ENCODE results near the gene SYF2. TPM values are rescaled to one million over a fixed set of nuclear protein-coding genes. Genes with fewer than 3 reads are reported as not detected.

SYF2 gene
- total RNA-seq, 1 experiment from 2014 or later, result 29.8 TPM

DNA sequence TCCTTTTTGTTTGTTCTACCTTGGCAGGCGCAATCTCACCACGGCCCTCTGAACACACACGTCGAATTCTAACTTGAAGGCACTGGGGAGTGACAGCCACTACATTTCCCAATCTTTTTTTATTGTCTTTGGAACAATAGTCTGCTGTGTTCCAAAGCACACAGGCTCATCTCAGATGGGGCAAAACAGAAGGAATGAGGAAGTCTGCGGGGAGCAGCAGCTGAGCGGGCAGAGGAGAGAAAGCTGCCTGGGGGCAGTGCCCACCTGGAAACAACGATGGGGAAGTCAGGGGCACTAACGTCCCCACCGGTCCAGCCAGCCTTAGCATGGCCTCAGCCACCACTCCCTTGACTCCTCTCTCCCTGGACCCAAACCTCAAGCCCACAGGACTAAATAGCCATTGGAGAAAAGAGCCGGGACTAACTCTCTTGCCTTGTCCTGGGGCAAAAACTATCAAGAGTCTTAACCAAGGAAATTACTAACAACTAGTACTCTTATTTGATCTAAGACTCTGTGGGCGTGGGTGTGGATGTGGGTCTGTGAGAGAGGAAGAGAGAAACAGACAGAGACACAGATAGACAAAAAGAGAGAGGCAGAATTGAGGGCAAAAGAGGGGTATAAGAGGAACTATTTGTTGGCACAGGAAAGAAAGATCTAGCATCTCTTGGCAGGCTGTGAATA, 34.2 kb downstream of the SYF2 start:
- Histone ChIP-seq H3K4me1 (ENCODE audit: insufficient read depth, low read length) (0 out of 2 replicates have a peak, but pooled peaks cover 3% of the 10 kb centered on the region), H3K27ac (ENCODE audit: low read length) (no peak overlapping the region), H3F3A (ENCODE audit: low read length, unreplicated experiment) (no peaks in the 10 kb centered on the region), H3K27me3 (ENCODE audit: low read length) (0 out of 2 replicates have a peak, but pooled peaks cover 2% of the 10 kb centered on the region), H3K9me3 (ENCODE audit: low read length) (no peaks in the 10 kb centered on the region), H3K4me3 (ENCODE audit: low read length) (no peak overlapping the region), H3K9ac (ENCODE audit: low read length) (no peak overlapping the region), H2AFZ (ENCODE audit: low read length) (peak overlapping the region; percentile 20; the same call in 1 of the 2 replicates), H3K36me3 (ENCODE audit: low read depth, low read length) (no peaks in the 10 kb centered on the region), H3K9me2 (replicated peaks; ENCODE audit: low read length) (no peaks in the 10 kb centered on the region), H3K4me2 (ENCODE audit: low read length) (peak overlapping the region; percentile 23; the same call in 1 of the 2 replicates), H4K20me1 (ENCODE audit: low read length) (no peaks in the 10 kb centered on the region), H3K79me2 (ENCODE audit: low read length) (no peaks in the 10 kb centered on the region)
- POLR2A ChIA-PET (ENCODE audit: unreplicated experiment), result no interaction called here
- BruUV-seq (replicated peaks), result no TSS peak
- CTCF ChIA-PET, result no interaction called here
- intact Hi-C loops (cut with micrococcal nuclease), result no loop called here
- no peak for TF ChIP-seq EZH2 (IDR thresholded peaks at IDR 0.05; ENCODE audit: low read length, unreplicated experiment)
- no peak for TF ChIP-seq EZH2phosphoT487 (IDR thresholded peaks at IDR 0.05; ENCODE audit: borderline replicate concordance, low read length)
- TF ChIP-seq CTCF (conservative IDR thresholded peaks at IDR 0.05; ENCODE audit: low read depth, low read length), result no peak
- peak; percentile 43 for ATAC-seq
- peak; percentile 25 for DNase-seq

DNA sequence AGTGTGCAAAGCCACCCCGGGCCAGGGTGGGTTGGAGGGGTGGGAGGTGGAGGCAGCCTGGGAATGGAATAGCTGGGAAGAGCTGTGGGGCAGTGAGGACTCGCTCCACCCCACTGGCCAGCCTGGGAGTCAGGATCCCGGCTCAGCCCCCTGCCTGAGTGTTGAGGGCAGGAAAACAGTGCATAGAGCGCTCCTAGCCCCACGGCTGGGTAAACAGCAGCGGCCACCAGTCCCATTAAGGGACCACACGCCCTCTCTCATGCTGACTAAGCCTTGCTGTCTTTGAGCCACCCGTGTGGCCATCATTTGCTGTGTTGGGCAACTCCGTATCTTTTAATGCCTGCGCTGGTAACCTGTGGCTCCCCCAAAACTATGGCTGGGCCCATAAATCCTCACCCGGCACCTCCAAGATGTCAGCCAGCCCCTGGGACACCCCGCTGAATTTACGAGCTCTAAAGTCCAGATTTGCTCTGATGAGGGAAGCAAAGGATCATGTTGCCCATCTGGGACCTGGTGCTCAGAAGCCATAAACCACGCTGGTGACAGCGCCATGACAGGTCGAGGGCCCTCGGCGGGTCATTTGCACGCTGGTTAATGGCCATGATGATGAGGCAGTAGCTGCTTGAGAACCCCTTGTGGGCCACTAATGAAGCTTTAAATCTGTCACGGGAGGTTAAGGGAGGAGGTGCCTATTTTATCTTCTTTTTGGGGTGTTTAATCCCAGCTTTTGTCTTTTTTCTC, 34.9 kb downstream of the SYF2 start:
- no peak for TF ChIP-seq EZH2 (IDR thresholded peaks at IDR 0.05; ENCODE audit: low read length, unreplicated experiment)
- TF ChIP-seq EZH2phosphoT487 (IDR thresholded peaks at IDR 0.05; ENCODE audit: borderline replicate concordance, low read length), result no peak
- no peak for TF ChIP-seq CTCF (conservative IDR thresholded peaks at IDR 0.05; ENCODE audit: low read depth, low read length)
- H3K36me3 ChIP-seq (ENCODE audit: low read depth, low read length), result no peaks in the 10 kb centered on the region
- H2AFZ ChIP-seq (ENCODE audit: low read length), result no peak overlapping the region
- no peak overlapping the region for H3K9ac ChIP-seq (ENCODE audit: low read length)
- POLR2A ChIA-PET (ENCODE audit: unreplicated experiment), result no interaction called here
- H3K79me2 ChIP-seq (ENCODE audit: low read length), result no peaks in the 10 kb centered on the region
- H3K4me2 ChIP-seq (ENCODE audit: low read length), result no peak overlapping the region
- no peaks in the 10 kb centered on the region for H4K20me1 ChIP-seq (ENCODE audit: low read length)
- no peak for DNase-seq
- H3K27ac ChIP-seq (ENCODE audit: low read length), result no peak overlapping the region
- no peaks in the 10 kb centered on the region for H3K9me2 ChIP-seq (replicated peaks; ENCODE audit: low read length)
- H3K4me3 ChIP-seq (ENCODE audit: low read length), result no peak overlapping the region
- H3K4me1 ChIP-seq (ENCODE audit: insufficient read depth, low read length), result 0 out of 2 replicates have a peak, but pooled peaks cover 3% of the 10 kb centered on the region
- peaks cover 7% of the 10 kb centered on the region; the same call in 1 of the 2 replicates for H3K27me3 ChIP-seq (ENCODE audit: low read length)
- ATAC-seq, result no peak
- no TSS peak for BruUV-seq (replicated peaks)
- no peaks in the 10 kb centered on the region for H3K9me3 ChIP-seq (ENCODE audit: low read length)
- intact Hi-C loops (cut with micrococcal nuclease), result no loop called here
- no peaks in the 10 kb centered on the region for H3F3A ChIP-seq (ENCODE audit: low read length, unreplicated experiment)
- CTCF ChIA-PET, result no interaction called here

GRCh38 chr1:25196830-25197229, 35.5 kb downstream of the SYF2 start:
- no peak overlapping the region for H3K4me3 ChIP-seq (ENCODE audit: low read length)
- no TSS peak for BruUV-seq (replicated peaks)
- no peaks in the 10 kb centered on the region for H4K20me1 ChIP-seq (ENCODE audit: low read length)
- H3K4me2 ChIP-seq (ENCODE audit: low read length), result no peak overlapping the region
- no peak for DNase-seq
- H3K27me3 ChIP-seq (ENCODE audit: low read length), result peaks cover 7% of the 10 kb centered on the region; the same call in 1 of the 2 replicates
- no peaks in the 10 kb centered on the region for H3K9me3 ChIP-seq (ENCODE audit: low read length)
- ChIA-PET POLR2A (ENCODE audit: unreplicated experiment) (no interaction called here), CTCF (no interaction called here)
- no peak overlapping the region for H3K27ac ChIP-seq (ENCODE audit: low read length)
- H3K36me3 ChIP-seq (ENCODE audit: low read depth, low read length), result no peaks in the 10 kb centered on the region
- no peaks in the 10 kb centered on the region for H3K79me2 ChIP-seq (ENCODE audit: low read length)
- H3K9me2 ChIP-seq (replicated peaks; ENCODE audit: low read length), result no peaks in the 10 kb centered on the region
- no peaks in the 10 kb centered on the region for H3F3A ChIP-seq (ENCODE audit: low read length, unreplicated experiment)
- intact Hi-C loops (cut with micrococcal nuclease), result no loop called here
- no peak for TF ChIP-seq EZH2 (IDR thresholded peaks at IDR 0.05; ENCODE audit: low read length, unreplicated experiment)
- no peak for TF ChIP-seq CTCF (conservative IDR thresholded peaks at IDR 0.05; ENCODE audit: low read depth, low read length)
- no peak for TF ChIP-seq EZH2phosphoT487 (IDR thresholded peaks at IDR 0.05; ENCODE audit: borderline replicate concordance, low read length)
- 0 out of 2 replicates have a peak, but pooled peaks cover 3% of the 10 kb centered on the region for H3K4me1 ChIP-seq (ENCODE audit: insufficient read depth, low read length)
- H3K9ac ChIP-seq (ENCODE audit: low read length), result no peak overlapping the region
- ATAC-seq, result no peak
- no peak overlapping the region for H2AFZ ChIP-seq (ENCODE audit: low read length)
